Neutrophil (primary cell): ENCODE results near the gene RBM15B.

Experiments
- H3K27ac ChIP-seq: fragments of 200-600 bp; sonication (generic); 2 replicates; pipeline ENCODE4 v1.5.1; 2016; ENCODE audit warnings: mild to moderate bottlenecking, moderate library complexity
- H3K27me3 ChIP-seq: fragments of 200-600 bp; sonication (generic); 2 replicates; pipeline ENCODE4 v1.6.0; 2016; ENCODE audit warnings: mild to moderate bottlenecking
- H3K36me3 ChIP-seq: fragments of 200-600 bp; sonication (generic); 2 replicates; pipeline ENCODE4 v1.5.1; 2017
- H3K4me1 ChIP-seq, 2 experiments: fragments of 200-600 bp in 1 of 2; sonication (generic) in 1 of 2; 1 replicate in 1 of 2; 2 replicates in 1 of 2; pipeline versions ENCODE4 v1.5.1 to v1.6.1; 2013 to 2016; ENCODE audit warnings: low read depth in 1 of 2, low read length in 1 of 2, mild to moderate bottlenecking in 1 of 2, moderate library complexity in 1 of 2; ENCODE audit not compliant: control insufficient read depth in 1 of 2, insufficient read depth in 1 of 2
- H3K4me3 ChIP-seq, 2 experiments: fragments of 200-600 bp in 1 of 2; sonication (generic) in 1 of 2; 1 replicate in 1 of 2; 2 replicates in 1 of 2; pipeline ENCODE4 v1.5.1; 2013 to 2016; ENCODE audit warnings: low read depth in 1 of 2, low read length in 1 of 2, mild to moderate bottlenecking in 1 of 2, moderate library complexity in 1 of 2
- H3K9me3 ChIP-seq: fragments of 200-600 bp; sonication (generic); 2 replicates; pipeline ENCODE4 v1.5.1; 2016
- TF ChIP-seq, protein P1 (sequence below): fragments of 200-600 bp; sonication (generic); IDR thresholded peaks from 2 replicates; pipeline ENCODE4 v1.5.1; 2016; ENCODE audit warnings: antibody characterized with exemption

The RBM15B gene

DNA sequence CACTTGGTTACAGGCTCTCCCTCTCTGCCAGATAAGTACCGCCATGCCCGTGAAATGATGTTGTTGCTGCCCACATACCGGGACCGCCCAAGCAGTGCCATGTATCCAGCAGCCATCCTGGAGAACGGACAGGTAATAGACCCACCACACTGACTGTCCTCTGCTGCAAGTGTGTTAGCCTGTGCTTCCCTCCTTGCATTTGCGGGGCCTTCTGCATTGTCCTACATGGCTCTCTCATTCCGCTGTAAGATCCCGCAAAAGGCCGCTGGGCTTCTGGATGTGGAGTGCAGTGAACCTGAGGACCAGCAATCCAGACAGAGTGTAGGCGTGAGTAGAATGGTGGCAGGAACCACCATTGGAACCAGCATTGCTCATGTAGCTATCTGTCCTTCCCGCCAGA is 16.6 kb upstream of the RBM15B start:
- Histone ChIP-seq H3K27me3 (no peaks in the 10 kb centered on the region), H3K27ac (no peak overlapping the region), H3K4me1 (no peaks in the 10 kb centered on the region), H3K4me3 (no peak overlapping the region), H3K36me3 (no peaks in the 10 kb centered on the region), H3K9me3 (no peaks in the 10 kb centered on the region)
- TF ChIP-seq, protein P1, sequence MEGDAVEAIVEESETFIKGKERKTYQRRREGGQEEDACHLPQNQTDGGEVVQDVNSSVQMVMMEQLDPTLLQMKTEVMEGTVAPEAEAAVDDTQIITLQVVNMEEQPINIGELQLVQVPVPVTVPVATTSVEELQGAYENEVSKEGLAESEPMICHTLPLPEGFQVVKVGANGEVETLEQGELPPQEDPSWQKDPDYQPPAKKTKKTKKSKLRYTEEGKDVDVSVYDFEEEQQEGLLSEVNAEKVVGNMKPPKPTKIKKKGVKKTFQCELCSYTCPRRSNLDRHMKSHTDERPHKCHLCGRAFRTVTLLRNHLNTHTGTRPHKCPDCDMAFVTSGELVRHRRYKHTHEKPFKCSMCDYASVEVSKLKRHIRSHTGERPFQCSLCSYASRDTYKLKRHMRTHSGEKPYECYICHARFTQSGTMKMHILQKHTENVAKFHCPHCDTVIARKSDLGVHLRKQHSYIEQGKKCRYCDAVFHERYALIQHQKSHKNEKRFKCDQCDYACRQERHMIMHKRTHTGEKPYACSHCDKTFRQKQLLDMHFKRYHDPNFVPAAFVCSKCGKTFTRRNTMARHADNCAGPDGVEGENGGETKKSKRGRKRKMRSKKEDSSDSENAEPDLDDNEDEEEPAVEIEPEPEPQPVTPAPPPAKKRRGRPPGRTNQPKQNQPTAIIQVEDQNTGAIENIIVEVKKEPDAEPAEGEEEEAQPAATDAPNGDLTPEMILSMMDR = no peak

DNA sequence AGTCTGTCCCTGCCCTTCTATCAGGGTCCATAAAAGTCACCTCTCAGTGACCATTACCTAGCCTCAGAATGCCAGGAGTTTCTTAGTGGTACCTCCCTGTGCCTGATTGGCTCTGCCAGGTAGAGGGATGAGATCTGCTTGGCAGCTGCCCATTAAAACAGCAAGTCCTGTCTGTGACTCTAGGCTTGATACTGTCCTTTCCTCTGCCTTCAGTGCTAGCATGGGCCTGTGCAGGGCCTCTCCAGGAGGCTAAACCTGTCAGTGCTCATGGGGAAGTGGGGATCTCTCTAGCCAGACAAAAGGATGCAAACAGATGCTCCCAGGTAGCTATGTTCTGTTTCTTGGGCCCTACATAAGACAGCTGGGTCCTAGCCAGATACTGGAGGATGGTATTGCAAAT is 15.9 kb upstream of the RBM15B start:
- Histone ChIP-seq H3K9me3 (no peaks in the 10 kb centered on the region), H3K27ac (no peak overlapping the region), H3K36me3 (no peaks in the 10 kb centered on the region), H3K4me1 (no peaks in the 10 kb centered on the region), H3K27me3 (no peaks in the 10 kb centered on the region), H3K4me3 (no peak overlapping the region)
- TF ChIP-seq, protein P1 = no peak

GRCh38 chr3:51375571-51375970 is 15.5 kb upstream of the RBM15B start:
- H3K4me1 ChIP-seq = no peaks in the 10 kb centered on the region
- TF ChIP-seq, protein P1 = no peak
- no peak overlapping the region for H3K27ac ChIP-seq
- no peaks in the 10 kb centered on the region for H3K9me3 ChIP-seq
- H3K27me3 ChIP-seq = no peaks in the 10 kb centered on the region
- H3K36me3 ChIP-seq = no peaks in the 10 kb centered on the region
- no peak overlapping the region for H3K4me3 ChIP-seq

GRCh38 chr3:51378065-51378464 is 13.0 kb upstream of the RBM15B start:
- H3K27ac ChIP-seq = no peak overlapping the region
- H3K9me3 ChIP-seq = no peaks in the 10 kb centered on the region
- no peaks in the 10 kb centered on the region for H3K27me3 ChIP-seq
- H3K4me1 ChIP-seq = peaks cover 0 to 4% of the 10 kb centered on the region in 2 experiments
- TF ChIP-seq, protein P1 = no peak
- no peak overlapping the region for H3K4me3 ChIP-seq
- H3K36me3 ChIP-seq = no peaks in the 10 kb centered on the region

DNA sequence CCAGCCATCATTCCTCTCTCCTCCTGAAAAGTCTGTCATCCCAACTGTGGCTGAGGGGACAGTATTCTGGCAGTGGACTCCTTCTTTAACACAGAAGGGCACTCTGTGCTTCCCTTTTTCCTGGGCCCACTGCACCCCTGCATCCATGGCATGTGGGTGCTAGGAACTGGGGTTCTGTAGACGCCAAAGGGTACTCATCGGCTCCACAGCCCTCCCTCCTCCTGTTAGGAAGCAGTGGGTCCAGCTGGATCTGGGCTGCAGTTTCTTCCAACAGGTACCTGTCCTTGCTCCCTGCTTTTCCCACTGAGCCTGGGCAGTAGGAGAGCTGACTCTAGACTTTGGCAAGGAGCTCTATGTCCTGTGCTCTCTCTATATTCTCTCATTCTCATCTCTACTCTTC is 12.4 kb upstream of the RBM15B start:
- H3K27ac ChIP-seq = no peak overlapping the region
- H3K27me3 ChIP-seq = no peaks in the 10 kb centered on the region
- no peaks in the 10 kb centered on the region for H3K9me3 ChIP-seq
- H3K36me3 ChIP-seq = no peaks in the 10 kb centered on the region
- H3K4me3 ChIP-seq = no peak overlapping the region
- peaks cover 0 to 4% of the 10 kb centered on the region in 2 experiments for H3K4me1 ChIP-seq
- TF ChIP-seq, protein P1 = no peak

DNA sequence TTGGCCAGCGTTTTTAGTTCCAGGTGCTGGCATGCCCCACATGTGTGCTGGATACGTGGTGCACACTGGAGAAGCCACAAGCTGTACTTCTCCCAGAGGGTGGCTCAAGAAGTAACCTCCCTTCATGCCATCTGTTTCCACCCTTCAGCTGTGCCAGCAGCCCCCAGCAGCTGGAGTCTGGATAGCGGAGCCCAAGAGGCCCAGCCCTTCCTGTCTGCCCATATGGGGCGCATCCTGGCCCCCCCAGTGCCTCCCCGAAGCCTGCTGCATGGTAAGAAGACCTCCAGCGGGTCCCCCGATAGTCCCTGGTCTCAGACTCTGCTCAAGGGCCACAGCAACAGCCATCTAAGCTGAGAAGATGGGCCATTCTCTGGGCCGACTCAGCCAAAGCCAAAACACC is 11.8 kb upstream of the RBM15B start:
- TF ChIP-seq, protein P1 = no peak
- Histone ChIP-seq H3K27me3 (no peaks in the 10 kb centered on the region), H3K27ac (no peak overlapping the region), H3K4me3 (no peak overlapping the region), H3K36me3 (no peaks in the 10 kb centered on the region), H3K9me3 (no peaks in the 10 kb centered on the region), H3K4me1 (peaks cover 5 to 10% of the 10 kb centered on the region in 2 experiments)
